Upper lobe of left lung (tissue), 4 donors: Measurements from ENCODE around the gene NTPCR.

Experiments
- CTCF ChIP-seq, 6 experiments: fragments of 450-650 bp in 4 of 6; fragments of 200-600 bp in 2 of 6; sonication (generic) in 2 of 6; IDR thresholded peaks; one replicate each; pipeline ENCODE4 v1.5.1; 2016 to 2019; ENCODE audit warnings: antibody characterized with exemption in 6 of 6
- EP300 ChIP-seq, 4 donors: sonication (generic); formaldehyde crosslinking; IDR thresholded peaks; one replicate each; pipeline ENCODE4 v1.5.1; 2017; ENCODE audit warnings: antibody characterized with exemption in 4 of 4, control low read depth in 2 of 4
- POLR2AphosphoS5 ChIP-seq, 2 donors: sonication (generic); formaldehyde crosslinking; IDR thresholded peaks; one replicate each; pipeline ENCODE4 v1.5.1; 2017; ENCODE audit warnings: antibody characterized with exemption in 2 of 2

- no peak for TF ChIP-seq CTCF (IDR thresholded peaks at IDR 0.05)
- TF ChIP-seq POLR2AphosphoS5 (IDR thresholded peaks at IDR 0.05): no peak
- TF ChIP-seq EP300 (IDR thresholded peaks at IDR 0.05): no peak
Measured at GRCh38 chr1:233019778-233020325, 69.4 kb downstream of the NTPCR start.
